ENCODE results near the gene SNAP47.

SNAP47 gene

GRCh38 chr1:227769047-227769935 lies 34.1 kb downstream of the SNAP47 start:
- DNase-seq (ENCODE audit: low read depth) = no peak

GRCh38 chr1:227769936-227770494 lies 34.8 kb downstream of the SNAP47 start:
- DNase-seq (ENCODE audit: low read depth) = no peak

GRCh38 chr1:227770812-227771211 lies 35.6 kb downstream of the SNAP47 start:
- DNase-seq (ENCODE audit: low read depth) = no peak

- DNase-seq (ENCODE audit: low read depth) = no peak
These were observed 36.1 kb downstream of the SNAP47 start for GRCh38 chr1:227771326-227771725.

GRCh38 chr1:227771771-227772170 lies 36.5 kb downstream of the SNAP47 start:
- DNase-seq (ENCODE audit: low read depth) = no peak

GRCh38 chr1:227773558-227773957 lies 38.3 kb downstream of the SNAP47 start:
- no peak for DNase-seq (ENCODE audit: low read depth)

- no peak for DNase-seq (ENCODE audit: low read depth)
These were observed 39.0 kb downstream of the SNAP47 start for GRCh38 chr1:227774051-227774731.

- DNase-seq (ENCODE audit: low read depth) = no peak
These were observed 39.8 kb downstream of the SNAP47 start for GRCh38 chr1:227774821-227775661.

- DNase-seq (ENCODE audit: low read depth) = no peak
These were observed 40.6 kb downstream of the SNAP47 start for GRCh38 chr1:227775841-227776240.

- no peak for DNase-seq (ENCODE audit: low read depth)
These were observed 41.1 kb downstream of the SNAP47 start for GRCh38 chr1:227776331-227776771.

- DNase-seq (ENCODE audit: low read depth) = no peak
These were observed 41.9 kb downstream of the SNAP47 start for GRCh38 chr1:227777156-227777555.

GRCh38 chr1:227777646-227778045 lies 42.4 kb downstream of the SNAP47 start:
- DNase-seq (ENCODE audit: low read depth) = no peak

- no peak for DNase-seq (ENCODE audit: low read depth)
These were observed 43.2 kb downstream of the SNAP47 start for GRCh38 chr1:227778401-227778947.

- no peak for DNase-seq (ENCODE audit: low read depth)
These were observed 43.8 kb downstream of the SNAP47 start for GRCh38 chr1:227779021-227779441.

- DNase-seq (ENCODE audit: low read depth) = no peak
These were observed 44.5 kb downstream of the SNAP47 start for GRCh38 chr1:227779685-227780084.

GRCh38 chr1:227780101-227781044 lies 45.1 kb downstream of the SNAP47 start:
- no peak for DNase-seq (ENCODE audit: low read depth)

- no peak for DNase-seq (ENCODE audit: low read depth)
These were observed 46.2 kb downstream of the SNAP47 start for GRCh38 chr1:227781314-227781930.

GRCh38 chr1:227782226-227782625 lies 47.0 kb downstream of the SNAP47 start:
- DNase-seq (ENCODE audit: low read depth) = no peak

- no peak for DNase-seq (ENCODE audit: low read depth)
These were observed 50.0 kb downstream of the SNAP47 start for GRCh38 chr1:227785094-227785804.
